T-helper 1 cell treated with Interleukin-12 subunit alpha and Interleukin-12 subunit beta and Interleukin-4 antibody, amounts not matched to agents 30 ng/mL and 1 ng/mL, for 36 hours (primary cell): Measurements from ENCODE around the gene HSPA1B. TPM values are rescaled to one million over a fixed set of nuclear protein-coding genes. Genes with fewer than 3 reads are reported as not detected.
"Not testable (repeated sequence)": the region's sequence is repeated elsewhere in the genome, so short reads cannot be mapped to it uniquely, and the experiment has no call there.

Source experiments
- intact Hi-C: fragments of 100-400 bp; cut with micrococcal nuclease; formaldehyde crosslinking; loops from one replicate; pipeline ENCODE4 v1.15.1; 2024
- total RNA-seq: library from RNA; stranded (reverse); gene quantifications from 2 replicates; pipeline ENCODE4 v1.2.3, GENCODE V29; 2022

HSPA1B gene
- total RNA-seq, 1 donor from 2014 or later: 82.7 TPM

DNA sequence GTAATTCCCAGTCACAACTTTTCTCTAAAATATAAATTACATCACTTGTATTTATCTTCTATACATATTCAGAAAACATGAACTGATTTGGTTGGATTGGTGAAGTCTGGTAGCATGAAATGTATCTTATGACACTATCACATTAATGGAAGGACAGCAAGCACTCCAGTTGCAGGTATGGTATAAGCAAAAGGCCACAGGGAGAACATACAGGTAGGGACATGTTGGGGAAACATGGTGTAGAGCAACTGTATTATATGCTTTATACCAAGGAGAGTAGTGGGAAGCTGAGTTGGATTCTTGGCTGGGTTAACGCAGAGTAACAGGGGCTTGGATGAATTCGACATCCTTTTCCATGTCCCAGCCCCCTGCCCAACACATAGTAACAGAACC is 30.5 kb upstream of the HSPA1B start:
- intact Hi-C loops: loop anchor here (1.0 to 10.0 kb wide), 5 partner anchors 9 to 302 kb away; partner anchors contain the start of genes ABHD16A, HSPA1A, HSPA1L and LSM2

DNA sequence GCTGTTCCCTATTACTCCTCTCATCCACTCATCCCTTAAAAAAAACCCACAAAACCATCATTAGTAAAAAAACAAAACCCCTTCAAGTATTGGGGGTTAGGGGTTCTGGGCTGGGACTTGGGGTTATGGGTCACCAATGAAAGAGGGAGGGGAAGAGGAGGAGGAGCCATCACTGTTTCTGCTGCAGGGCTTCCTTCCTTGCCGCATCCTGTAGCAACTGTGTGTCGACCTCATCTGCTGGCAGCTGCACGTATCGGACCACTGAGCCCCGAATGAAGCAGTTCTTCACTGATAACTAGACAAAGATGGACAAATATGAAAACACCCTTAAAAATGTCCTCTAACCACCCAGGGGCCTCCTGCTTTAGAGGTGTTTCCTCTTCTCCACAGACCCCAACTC is 29.9 kb upstream of the HSPA1B start:
- intact Hi-C loops: loop anchor here (1.0 to 10.0 kb wide), 5 partner anchors 9 to 303 kb away; partner anchors contain the start of genes ABHD16A, HSPA1A, HSPA1L and LSM2

DNA sequence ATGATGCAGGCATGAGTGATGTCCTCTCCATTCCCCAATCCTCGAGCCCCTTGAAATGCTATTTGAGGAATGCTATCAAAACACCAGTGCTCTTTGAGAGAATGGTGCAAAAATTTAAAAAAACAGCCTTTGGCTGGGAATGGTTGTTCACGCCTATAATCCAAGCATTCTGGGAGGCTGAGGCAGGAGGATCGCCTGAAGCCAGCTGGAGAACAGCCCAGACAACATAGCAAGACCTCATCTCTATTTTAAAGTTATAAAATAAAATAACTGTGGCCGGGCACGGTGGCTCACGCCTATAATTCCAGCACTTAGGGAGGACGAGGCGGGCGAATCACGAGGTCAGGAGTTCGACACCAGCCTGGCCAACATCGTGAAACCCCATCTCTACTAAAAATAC is 27.8 kb upstream of the HSPA1B start:
- intact Hi-C loops: loop anchor here (10.0 kb wide), 1 partner anchor 305 kb away; the partner anchor contains the start of gene MICB

DNA sequence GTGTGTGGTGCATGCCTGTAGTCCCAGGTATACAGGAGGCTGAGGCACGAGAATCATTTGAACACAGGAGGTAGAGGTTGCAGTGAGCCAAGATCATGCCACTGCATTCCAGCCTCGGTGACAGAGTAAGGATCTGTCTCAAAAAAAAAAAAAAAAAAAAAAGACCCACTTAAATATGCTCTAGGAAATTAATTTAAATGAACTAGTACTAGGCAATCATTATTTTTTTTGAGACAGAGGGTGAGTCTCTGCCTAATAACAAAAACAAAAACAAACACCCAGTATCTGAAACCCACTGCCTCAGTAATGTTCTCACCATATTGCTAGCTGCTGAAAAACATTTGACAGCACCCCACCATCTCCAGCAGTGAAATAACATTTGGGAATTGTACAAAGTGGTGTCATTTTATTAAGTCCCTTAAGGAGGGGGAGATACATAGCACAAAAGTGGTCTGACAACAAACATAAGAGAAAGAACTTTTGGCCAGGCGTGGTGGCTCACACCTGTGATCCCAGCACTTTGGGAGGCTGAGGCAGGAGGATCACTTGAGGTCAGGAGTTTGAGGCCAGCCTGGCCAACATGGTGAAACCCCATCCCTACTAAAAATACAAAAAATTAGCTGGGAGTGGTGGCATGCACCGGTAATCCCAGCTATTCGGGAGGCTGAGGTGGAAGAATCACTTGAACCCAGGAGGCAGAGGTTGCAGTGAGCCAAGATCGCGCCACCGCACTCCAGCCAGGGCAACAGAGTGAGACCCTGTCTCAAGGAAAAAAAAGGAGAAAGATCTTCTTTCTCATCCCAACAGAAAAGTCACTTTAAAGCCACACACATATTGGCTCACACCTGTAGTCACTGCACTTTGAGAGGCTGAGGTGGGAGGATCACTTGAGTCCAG is 26.3 kb upstream of the HSPA1B start:
- intact Hi-C loops: not testable (repeated sequence)

DNA sequence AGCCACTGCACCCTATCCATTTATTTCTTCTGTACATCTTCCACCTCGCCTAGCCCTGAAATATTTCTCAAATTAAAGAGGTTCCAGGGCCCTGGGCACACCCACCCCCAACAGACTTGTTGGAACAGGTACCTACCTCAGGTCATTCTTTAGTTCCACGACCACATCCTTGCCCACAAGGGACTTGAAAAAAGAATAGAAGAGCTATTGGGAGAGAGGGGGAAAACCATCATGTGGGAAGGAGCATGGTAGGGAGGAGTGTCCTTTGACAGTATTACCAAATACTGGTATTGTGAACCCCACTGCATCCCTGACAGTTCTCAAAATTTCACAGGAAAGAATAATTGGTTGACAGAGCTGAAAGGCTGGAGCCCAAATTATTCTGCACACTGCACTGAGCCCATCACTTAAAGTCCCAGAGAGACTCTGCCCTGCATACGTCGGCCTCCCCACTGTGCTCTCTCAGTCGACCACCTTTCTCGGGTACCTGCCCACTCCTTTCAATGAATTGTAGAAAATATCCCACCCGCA is 21.5 kb upstream of the HSPA1B start:
- intact Hi-C loops: loop anchor here (1.0 to 5.0 kb wide), 6 partner anchors 9 to 373 kb away; partner anchors contain the start of genes HSPA1B and RNF5

DNA sequence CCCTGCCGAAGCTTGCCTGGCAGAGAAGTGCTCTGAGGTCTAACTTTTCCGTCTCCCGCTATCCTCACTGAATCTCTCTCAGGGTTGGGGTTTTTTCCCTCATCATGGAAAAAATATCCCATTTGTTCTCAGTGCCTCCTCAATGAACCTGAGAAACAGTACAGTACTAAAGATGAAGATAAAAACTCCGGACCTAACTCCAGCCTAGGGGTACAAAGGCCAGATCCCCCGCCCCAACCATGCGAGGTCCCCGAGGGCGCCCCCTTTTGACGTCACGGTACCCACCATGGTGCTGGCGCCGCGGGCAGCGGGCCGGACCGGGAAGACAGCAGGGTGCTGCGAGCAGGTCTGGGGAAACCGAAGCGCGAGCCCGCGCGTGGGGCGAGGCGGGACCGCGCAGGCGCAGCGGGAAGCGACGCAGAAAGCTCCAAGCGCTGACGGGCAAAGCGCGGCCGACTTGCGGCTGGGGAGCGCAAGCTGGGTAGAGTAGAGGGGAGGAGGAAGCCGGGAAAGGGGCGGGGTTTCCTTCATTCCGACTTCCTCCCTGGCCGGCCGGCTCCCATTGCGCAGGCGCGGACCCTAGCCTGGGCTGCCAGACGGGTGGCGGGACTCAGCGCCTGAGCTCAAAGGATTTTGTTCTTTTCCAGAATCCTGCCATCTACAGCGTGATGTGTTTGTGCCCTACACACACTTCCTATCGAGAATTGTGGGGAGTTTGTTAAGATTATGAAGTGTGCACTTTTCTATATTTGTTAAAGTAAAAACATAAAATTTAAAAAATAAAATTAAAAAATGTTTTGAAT is 20.9 kb upstream of the HSPA1B start, which contains the start of gene LSM2:
Gene LSM2 (minus strand): TSS at position 497 of the 803 bp plus-strand sequence. CDS start 209 bp downstream, at position 288.
- intact Hi-C loops: loop anchor here (1.0 to 5.0 kb wide), 6 partner anchors 9 to 372 kb away; partner anchors contain the start of genes HSPA1B and RNF5

DNA sequence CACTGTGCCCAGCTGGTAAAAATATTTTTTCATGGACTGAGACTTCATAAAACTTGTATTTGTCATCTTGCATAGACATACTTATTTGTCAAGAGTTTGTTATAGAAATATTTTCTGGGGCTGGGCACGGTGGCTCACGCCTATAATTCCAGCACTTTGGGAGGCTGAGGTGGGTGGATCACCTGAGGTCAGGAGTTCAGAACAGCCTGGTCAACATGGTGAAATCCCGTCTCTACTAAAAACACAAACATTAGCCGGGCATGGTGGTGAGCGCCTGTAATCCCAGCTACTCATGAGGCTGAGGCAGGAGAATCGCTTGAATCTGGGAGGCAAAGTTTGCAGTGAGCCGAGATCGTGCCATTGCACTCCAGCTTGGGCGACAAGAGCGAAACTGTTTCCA is 18.9 kb upstream of the HSPA1B start:
- intact Hi-C loops: loop anchor here (5.0 kb wide), 1 partner anchor 36 kb away; no protein-coding TSS in a partner anchor

DNA sequence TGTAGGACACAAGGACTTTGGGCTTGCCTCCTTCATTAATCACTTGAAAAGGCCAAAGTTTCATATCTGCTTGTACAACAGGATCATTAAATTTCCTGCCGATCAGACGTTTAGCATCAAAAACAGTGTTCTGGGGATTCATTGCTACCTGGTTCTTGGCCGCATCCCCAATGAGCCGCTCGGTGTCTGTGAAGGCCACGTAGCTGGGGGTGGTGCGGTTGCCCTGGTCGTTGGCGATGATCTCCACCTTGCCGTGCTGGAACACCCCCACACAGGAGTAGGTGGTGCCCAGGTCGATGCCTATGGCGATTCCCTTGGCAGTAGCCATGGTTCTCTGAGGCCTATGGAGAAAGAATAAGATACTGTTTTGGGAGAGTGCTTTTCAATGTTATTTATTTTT is 15.9 kb upstream of the HSPA1B start:
- intact Hi-C loops: no loop called here

DNA sequence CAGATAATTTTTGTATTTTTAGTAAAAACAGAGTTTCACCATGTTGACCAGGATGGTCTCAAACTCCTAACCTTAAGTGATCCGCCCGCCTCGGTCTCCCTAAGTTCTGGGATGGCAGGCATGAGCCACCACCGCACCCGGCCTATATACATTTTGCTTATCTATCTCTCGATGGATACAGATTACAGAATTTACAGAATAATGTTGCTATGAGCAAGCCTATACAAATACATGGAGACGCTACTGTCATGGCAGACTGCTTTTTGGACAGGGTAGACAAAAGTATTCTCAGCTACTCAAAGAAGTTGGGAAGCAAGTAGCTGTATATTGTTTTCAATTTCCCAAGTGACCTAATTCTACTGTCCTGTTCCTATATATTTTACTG is 14.1 kb upstream of the HSPA1B start:
- intact Hi-C loops: no loop called here

DNA sequence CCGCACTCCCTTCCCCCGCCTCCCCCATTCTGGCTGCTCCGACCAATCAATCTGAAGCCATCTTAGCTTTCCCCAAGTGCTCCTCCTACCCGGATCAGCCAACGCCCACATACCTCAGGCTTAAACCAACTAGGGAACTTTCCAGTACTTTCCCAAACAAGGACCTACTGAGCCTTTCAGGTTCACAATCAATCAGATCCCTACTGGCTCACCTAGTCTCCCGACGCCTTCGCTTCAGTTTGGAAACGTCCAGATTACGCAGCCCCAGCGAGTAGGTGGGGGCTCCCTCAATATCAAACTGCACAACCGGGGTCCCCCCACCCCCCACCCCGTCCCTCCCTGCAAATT is 12.9 kb upstream of the HSPA1B start:
- intact Hi-C loops: loop anchor here (2.0 kb wide), 3 partner anchors 16 to 76 kb away; no protein-coding TSS in a partner anchor

DNA sequence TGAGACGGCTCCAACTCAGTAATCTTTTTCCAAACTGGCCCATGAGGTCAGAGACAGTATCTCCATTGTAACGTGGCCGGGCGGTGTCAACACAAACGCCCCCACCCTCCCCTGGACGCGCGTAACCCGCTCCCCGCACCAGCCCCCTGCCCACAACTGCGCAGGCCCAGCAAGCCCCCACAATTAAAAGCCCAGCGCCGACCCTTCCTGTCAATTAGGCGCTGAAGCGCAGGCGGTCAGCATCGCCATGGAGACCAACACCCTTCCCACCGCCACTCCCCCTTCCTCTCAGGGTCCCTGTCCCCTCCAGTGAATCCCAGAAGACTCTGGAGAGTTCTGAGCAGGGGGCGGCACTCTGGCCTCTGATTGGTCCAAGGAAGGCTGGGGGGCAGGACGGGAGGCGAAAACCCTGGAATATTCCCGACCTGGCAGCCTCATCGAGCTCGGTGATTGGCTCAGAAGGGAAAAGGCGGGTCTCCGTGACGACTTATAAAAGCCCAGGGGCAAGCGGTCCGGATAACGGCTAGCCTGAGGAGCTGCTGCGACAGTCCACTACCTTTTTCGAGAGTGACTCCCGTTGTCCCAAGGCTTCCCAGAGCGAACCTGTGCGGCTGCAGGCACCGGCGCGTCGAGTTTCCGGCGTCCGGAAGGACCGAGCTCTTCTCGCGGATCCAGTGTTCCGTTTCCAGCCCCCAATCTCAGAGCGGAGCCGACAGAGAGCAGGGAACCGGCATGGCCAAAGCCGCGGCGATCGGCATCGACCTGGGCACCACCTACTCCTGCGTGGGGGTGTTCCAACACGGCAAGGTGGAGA is 12.3 kb upstream of the HSPA1B start, which contains the start of the genes HSPA1A and HSPA1L:
Gene HSPA1A (plus strand): TSS at position 519 of the 814 bp plus-strand sequence. CDS start 214 bp downstream, at position 733.
Gene HSPA1L (minus strand): TSS at position 259 of the 814 bp plus-strand sequence. CDS start 3,311 bp downstream, outside the sequence.
- intact Hi-C loops: loop anchor here (2.0 kb wide), 3 partner anchors 16 to 76 kb away; no protein-coding TSS in a partner anchor

DNA sequence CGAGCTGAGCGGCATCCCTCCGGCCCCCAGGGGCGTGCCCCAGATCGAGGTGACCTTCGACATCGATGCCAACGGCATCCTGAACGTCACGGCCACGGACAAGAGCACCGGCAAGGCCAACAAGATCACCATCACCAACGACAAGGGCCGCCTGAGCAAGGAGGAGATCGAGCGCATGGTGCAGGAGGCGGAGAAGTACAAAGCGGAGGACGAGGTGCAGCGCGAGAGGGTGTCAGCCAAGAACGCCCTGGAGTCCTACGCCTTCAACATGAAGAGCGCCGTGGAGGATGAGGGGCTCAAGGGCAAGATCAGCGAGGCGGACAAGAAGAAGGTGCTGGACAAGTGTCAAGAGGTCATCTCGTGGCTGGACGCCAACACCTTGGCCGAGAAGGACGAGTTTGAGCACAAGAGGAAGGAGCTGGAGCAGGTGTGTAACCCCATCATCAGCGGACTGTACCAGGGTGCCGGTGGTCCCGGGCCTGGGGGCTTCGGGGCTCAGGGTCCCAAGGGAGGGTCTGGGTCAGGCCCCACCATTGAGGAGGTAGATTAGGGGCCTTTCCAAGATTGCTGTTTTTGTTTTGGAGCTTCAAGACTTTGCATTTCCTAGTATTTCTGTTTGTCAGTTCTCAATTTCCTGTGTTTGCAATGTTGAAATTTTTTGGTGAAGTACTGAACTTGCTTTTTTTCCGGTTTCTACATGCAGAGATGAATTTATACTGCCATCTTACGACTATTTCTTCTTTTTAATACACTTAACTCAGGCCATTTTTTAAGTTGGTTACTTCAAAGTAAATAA is 10.2 kb upstream of the HSPA1B start:
- intact Hi-C loops: not testable (repeated sequence)

DNA sequence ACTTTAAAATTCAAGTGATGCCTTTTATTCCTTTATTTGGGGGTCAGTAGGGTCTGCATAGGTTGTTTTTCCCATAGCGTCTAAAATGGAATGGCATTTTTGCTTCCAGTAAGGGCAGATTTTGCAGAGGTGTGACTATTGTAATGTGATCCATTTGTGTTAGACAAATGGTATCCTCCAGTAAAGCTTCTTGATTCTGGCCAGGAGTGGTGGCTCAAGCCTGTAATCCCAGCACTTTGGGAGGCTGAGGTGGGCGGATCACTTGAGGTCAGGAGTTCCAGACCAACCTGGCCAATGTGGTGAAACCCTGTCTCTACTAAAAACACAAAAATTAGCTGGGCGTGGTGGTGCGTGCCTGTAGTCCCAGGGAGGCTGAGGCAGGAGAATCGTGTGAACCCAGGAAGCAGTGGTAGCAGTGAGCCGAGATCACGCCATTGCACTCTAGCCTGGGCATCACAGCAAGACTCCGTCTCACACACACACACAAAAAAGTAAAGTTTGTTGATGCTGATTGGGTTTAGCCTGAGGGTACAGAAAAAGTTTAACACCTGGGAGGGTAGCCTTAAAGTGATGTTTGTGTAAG is 9.5 kb upstream of the HSPA1B start:
- intact Hi-C loops: not testable (repeated sequence)

DNA sequence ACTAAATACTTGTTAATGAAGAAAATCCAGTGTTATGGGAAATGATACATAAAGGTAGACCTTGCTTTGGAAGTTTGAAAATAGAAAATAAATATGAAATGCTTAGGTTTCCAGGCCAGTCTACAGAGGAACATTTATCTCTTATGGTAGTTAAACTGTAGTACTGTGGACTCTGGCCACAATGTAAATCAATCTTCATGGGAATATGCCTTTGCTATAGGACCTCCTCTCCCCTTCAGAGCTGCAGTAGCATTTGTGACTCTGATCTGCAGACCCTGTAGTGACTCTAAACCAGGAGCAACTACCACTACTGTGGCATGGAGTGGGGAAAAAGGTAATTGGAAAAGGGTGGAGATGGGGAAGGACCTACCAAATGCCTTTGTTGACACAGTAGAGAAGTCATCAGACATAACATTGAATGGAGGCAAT is 7.7 kb upstream of the HSPA1B start:
- intact Hi-C loops: loop anchor here (10.0 kb wide), 1 partner anchor 1025 kb away; the partner anchor contains the start of gene PSMB8

DNA sequence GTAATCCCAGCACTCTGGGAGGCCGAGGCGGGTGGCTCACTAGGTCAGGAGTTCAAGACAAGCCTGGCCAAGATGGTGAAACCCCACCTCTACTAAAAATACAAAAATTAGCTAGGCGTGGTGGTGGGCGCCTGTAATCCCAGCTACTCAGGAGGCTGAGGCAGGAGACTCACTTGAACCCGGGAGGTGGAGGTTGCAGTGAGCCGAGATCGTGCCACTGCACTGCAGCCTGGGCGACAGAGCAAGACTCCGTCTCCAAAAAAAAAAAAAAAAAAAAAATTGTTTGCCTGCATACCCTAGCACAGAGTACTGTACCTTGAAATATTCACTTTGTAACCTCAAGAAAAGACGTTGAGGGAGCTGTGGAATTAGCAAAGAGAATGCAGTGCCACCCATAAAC is 7.1 kb upstream of the HSPA1B start:
- intact Hi-C loops: loop anchor here (10.0 kb wide), 1 partner anchor 1024 kb away; the partner anchor contains the start of gene PSMB8

DNA sequence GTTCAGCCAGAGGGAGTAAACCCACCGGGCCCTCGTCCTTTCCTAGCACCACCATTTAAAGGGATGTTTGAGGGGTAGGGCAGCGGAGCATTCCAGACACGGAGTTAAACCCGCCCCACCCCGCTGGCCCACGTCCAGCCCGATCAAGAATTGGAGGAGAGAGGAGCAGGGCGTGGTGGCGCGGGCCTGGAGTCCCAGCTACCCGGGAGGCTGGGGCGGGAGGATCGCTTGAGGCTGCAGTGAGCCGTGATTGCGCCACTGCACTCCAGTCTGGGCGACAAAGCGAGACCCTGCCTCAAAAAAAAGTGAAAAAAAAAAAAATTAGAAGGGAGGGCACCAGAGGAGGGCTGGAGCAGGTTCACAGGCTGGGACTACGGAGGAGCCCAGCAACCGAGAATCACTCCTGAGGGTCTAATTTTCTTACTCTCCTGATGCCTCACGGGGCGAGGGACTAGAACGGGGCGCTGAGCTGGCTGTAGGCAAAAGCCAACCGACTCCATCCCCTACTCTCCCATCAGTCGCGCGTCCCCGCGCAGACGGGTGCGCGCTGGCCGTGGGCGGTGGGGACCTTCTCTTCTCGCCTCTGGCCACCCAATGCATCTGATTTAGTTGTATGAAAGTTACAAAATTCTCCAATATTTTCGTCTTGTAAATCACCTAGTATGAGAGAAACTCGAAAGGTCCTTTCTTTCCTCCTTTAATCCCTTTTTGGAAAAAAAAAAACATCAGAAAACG is 6.1 kb upstream of the HSPA1B start:
- intact Hi-C loops: loop anchor here (1.0 to 10.0 kb wide), 2 partner anchors 24 to 1023 kb away; partner anchors contain the start of gene PSMB8

DNA sequence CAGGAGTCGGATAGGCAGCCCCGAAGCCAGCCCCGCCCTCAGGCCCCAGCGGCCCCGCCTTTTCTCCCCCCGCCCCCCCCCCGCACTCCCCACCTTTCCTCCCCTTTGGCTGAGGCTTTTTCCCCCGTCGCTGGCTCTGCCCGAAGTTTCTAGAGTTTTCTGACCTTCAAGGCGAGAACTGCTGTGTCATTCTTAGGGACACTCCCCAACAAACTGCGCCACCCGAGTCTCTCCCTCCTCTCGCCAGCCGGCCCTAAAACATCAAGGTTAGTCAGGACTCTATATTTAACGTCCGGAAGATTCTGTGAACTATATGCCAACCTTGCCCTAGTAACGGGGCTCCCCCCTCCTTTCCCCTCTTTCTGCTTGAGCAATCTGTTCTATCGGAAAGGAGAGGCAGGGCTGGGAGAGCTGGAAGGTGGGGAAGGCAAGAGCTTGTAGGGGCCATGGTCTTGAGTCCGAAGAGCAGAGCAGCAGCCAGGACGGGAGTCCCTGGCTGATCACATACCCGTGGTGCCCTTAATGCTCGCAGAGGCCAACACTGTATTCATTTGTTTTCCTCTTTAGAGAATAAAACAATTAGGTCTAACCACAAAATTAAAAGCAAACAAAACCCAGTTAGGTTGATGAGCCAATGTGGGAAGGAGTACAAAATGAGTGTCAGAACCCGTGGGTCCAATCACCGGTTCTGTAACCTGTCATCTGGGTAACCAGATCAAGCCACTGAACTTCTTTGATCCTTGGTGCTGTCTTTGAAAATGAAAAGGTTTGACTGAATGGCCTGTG is 5.3 kb upstream of the HSPA1B start:
- intact Hi-C loops: loop anchor here (1.0 to 10.0 kb wide), 2 partner anchors 25 to 1023 kb away; partner anchors contain the start of gene PSMB8
